Measurements from ENCODE around the gene WDR46.
"Not testable (repeated sequence)": the region's sequence is repeated elsewhere in the genome, so short reads cannot be mapped to it uniquely, and the experiment has no call there.

WDR46 gene

GRCh38 chr6:33272275-33273128 is 16.5 kb downstream of the WDR46 start:
- no peak for DNase-seq (ENCODE audit: extremely low read depth, low read depth)
- peak overlapping the region; percentile 87 for H3K4me3 ChIP-seq (replicated peaks; ENCODE audit: low read depth, low read length)
- TF ChIP-seq CTCF (IDR thresholded peaks at IDR 0.05; ENCODE audit: low read depth, low read length, missing control alignments): no peak

GRCh38 chr6:33271468-33272274 is 17.4 kb downstream of the WDR46 start, which contains the start of the genes RPS18 and VPS52:
Gene RPS18 (plus strand): TSS chr6:33272075. CDS start chr6:33272120, 45 bp downstream.
Gene VPS52 (minus strand): TSS chr6:33271876. CDS start chr6:33271675, 201 bp downstream.
- peak; percentile 98 for DNase-seq (ENCODE audit: extremely low read depth, low read depth)
- H3K4me3 ChIP-seq (replicated peaks; ENCODE audit: low read depth, low read length): peak within 1 kb of the TSS; percentile 87
- TF ChIP-seq CTCF (IDR thresholded peaks at IDR 0.05; ENCODE audit: low read depth, low read length, missing control alignments): no peak

- TF ChIP-seq CTCF (IDR thresholded peaks at IDR 0.05; ENCODE audit: low read depth, low read length, missing control alignments): no peak
- DNase-seq (ENCODE audit: extremely low read depth, low read depth): no peak
- H3K4me3 ChIP-seq (replicated peaks; ENCODE audit: low read depth, low read length): peak overlapping the region; percentile 87
These were observed 17.9 kb downstream of the WDR46 start for GRCh38 chr6:33271117-33271467.

- TF ChIP-seq CTCF (IDR thresholded peaks at IDR 0.05; ENCODE audit: low read depth, low read length, missing control alignments): no peak
- no peak overlapping the region for H3K4me3 ChIP-seq (replicated peaks; ENCODE audit: low read depth, low read length)
- no peak for DNase-seq (ENCODE audit: extremely low read depth, low read depth)
These were observed 25.0 kb downstream of the WDR46 start for GRCh38 chr6:33264015-33264414.

- not testable (repeated sequence) for H3K4me3 ChIP-seq (replicated peaks; ENCODE audit: low read depth, low read length); DNase-seq (ENCODE audit: extremely low read depth, low read depth)
These were observed 26.5 kb downstream of the WDR46 start for GRCh38 chr6:33262490-33262889.

- H3K4me3 ChIP-seq (replicated peaks; ENCODE audit: low read depth, low read length): no peak overlapping the region
- no peak for DNase-seq (ENCODE audit: extremely low read depth, low read depth)
- TF ChIP-seq CTCF (IDR thresholded peaks at IDR 0.05; ENCODE audit: low read depth, low read length, missing control alignments): no peak
These were observed 30.0 kb downstream of the WDR46 start for GRCh38 chr6:33259032-33259431.

- no peak for DNase-seq (ENCODE audit: extremely low read depth, low read depth)
- no peak for TF ChIP-seq CTCF (IDR thresholded peaks at IDR 0.05; ENCODE audit: low read depth, low read length, missing control alignments)
- H3K4me3 ChIP-seq (replicated peaks; ENCODE audit: low read depth, low read length): no peak overlapping the region
These were observed 34.4 kb downstream of the WDR46 start for GRCh38 chr6:33254591-33254990.
